ENCODE measurements around the gene MYO18B. TPM values are rescaled to one million over a fixed set of nuclear protein-coding genes. Genes with fewer than 3 reads are reported as not detected.

The MYO18B gene
- total RNA-seq, 2 experiments from 2014 or later: 1.2 TPM

GRCh38 chr22:26035523-26035922, 293.5 kb downstream of the MYO18B start:
- ChIA-PET CTCF (no interaction called here), POLR2A (no interaction called here)
- H3K4me1 Mint-ChIP-seq (ENCODE audit: low read depth): no peaks in the 10 kb centered on the region
- H3K36me3 Mint-ChIP-seq (ENCODE audit: low read depth): no peaks in the 10 kb centered on the region
- DNase-seq (no peak), ATAC-seq (no peak)
- H3K4me3 Mint-ChIP-seq: no peak overlapping the region
- H3K27ac Mint-ChIP-seq: no peak overlapping the region
- no peaks in the 10 kb centered on the region for H3K9me3 Mint-ChIP-seq (ENCODE audit: insufficient read depth)
- no peaks in the 10 kb centered on the region for H3K27me3 Mint-ChIP-seq (ENCODE audit: low read depth)

GRCh38 chr22:26038365-26038764, 296.4 kb downstream of the MYO18B start:
- Mint-ChIP-seq H3K27ac (no peak overlapping the region), H3K9me3 (ENCODE audit: insufficient read depth) (no peaks in the 10 kb centered on the region), H3K27me3 (ENCODE audit: low read depth) (no peaks in the 10 kb centered on the region), H3K4me1 (ENCODE audit: low read depth) (no peaks in the 10 kb centered on the region), H3K36me3 (ENCODE audit: low read depth) (no peaks in the 10 kb centered on the region), H3K4me3 (no peak overlapping the region)
- no peak for ATAC-seq
- CTCF ChIA-PET: no interaction called here
- POLR2A ChIA-PET: no interaction called here
- DNase-seq: no peak

GRCh38 chr22:26041931-26042330, 299.9 kb downstream of the MYO18B start:
- CTCF ChIA-PET: no interaction called here
- Mint-ChIP-seq H3K4me3 (no peak overlapping the region), H3K36me3 (ENCODE audit: low read depth) (no peaks in the 10 kb centered on the region), H3K9me3 (ENCODE audit: insufficient read depth) (no peaks in the 10 kb centered on the region), H3K4me1 (ENCODE audit: low read depth) (no peaks in the 10 kb centered on the region), H3K27me3 (ENCODE audit: low read depth) (no peaks in the 10 kb centered on the region), H3K27ac (no peak overlapping the region)
- POLR2A ChIA-PET: no interaction called here
- DNase-seq (no peak), ATAC-seq (no peak)

GRCh38 chr22:26043031-26043430, 301.0 kb downstream of the MYO18B start:
- DNase-seq: no peak
- CTCF ChIA-PET: no interaction called here
- no peak for ATAC-seq
- Mint-ChIP-seq H3K4me3 (no peak overlapping the region), H3K27ac (no peak overlapping the region), H3K36me3 (ENCODE audit: low read depth) (no peaks in the 10 kb centered on the region), H3K4me1 (ENCODE audit: low read depth) (no peaks in the 10 kb centered on the region), H3K9me3 (ENCODE audit: insufficient read depth) (no peaks in the 10 kb centered on the region), H3K27me3 (ENCODE audit: low read depth) (peaks cover 4% of the 10 kb centered on the region)
- POLR2A ChIA-PET: no interaction called here

- no peaks in the 10 kb centered on the region for H3K9me3 Mint-ChIP-seq (ENCODE audit: insufficient read depth)
- ChIA-PET POLR2A (no interaction called here), CTCF (no interaction called here)
Observed at GRCh38 chr22:26045051-26045450, 303.1 kb downstream of the MYO18B start.

GRCh38 chr22:26045860-26046259, 303.9 kb downstream of the MYO18B start:
- Mint-ChIP-seq H3K4me3 (no peak overlapping the region), H3K4me1 (ENCODE audit: low read depth) (no peaks in the 10 kb centered on the region), H3K27me3 (ENCODE audit: low read depth) (peaks cover 10% of the 10 kb centered on the region), H3K36me3 (ENCODE audit: low read depth) (no peaks in the 10 kb centered on the region), H3K27ac (no peak overlapping the region), H3K9me3 (ENCODE audit: insufficient read depth) (no peaks in the 10 kb centered on the region)
- POLR2A ChIA-PET: no interaction called here
- CTCF ChIA-PET: no interaction called here
- DNase-seq: no peak
- ATAC-seq: no peak

More at GRCh38 chr22:26045051-26045450, 303.1 kb downstream of the MYO18B start:
- ATAC-seq: no peak
- H3K4me3 Mint-ChIP-seq: no peak overlapping the region
- H3K36me3 Mint-ChIP-seq (ENCODE audit: low read depth): no peaks in the 10 kb centered on the region
- peaks cover 9% of the 10 kb centered on the region for H3K27me3 Mint-ChIP-seq (ENCODE audit: low read depth)
- H3K4me1 Mint-ChIP-seq (ENCODE audit: low read depth): no peaks in the 10 kb centered on the region
- no peak overlapping the region for H3K27ac Mint-ChIP-seq
- no peak for DNase-seq

- Mint-ChIP-seq H3K36me3 (ENCODE audit: low read depth) (no peaks in the 10 kb centered on the region), H3K27ac (no peak overlapping the region), H3K27me3 (ENCODE audit: low read depth) (peaks cover 10% of the 10 kb centered on the region), H3K4me3 (no peak overlapping the region), H3K9me3 (ENCODE audit: insufficient read depth) (no peaks in the 10 kb centered on the region), H3K4me1 (ENCODE audit: low read depth) (no peaks in the 10 kb centered on the region)
- ATAC-seq (no peak), DNase-seq (no peak)
- ChIA-PET POLR2A (no interaction called here), CTCF (no interaction called here)
Observed at GRCh38 chr22:26047516-26047915, 305.5 kb downstream of the MYO18B start.

GRCh38 chr22:26047920-26048319, 305.9 kb downstream of the MYO18B start:
- no peaks in the 10 kb centered on the region for H3K9me3 Mint-ChIP-seq (ENCODE audit: insufficient read depth)

GRCh38 chr22:26050079-26050478, 308.1 kb downstream of the MYO18B start:
- no peaks in the 10 kb centered on the region for H3K9me3 Mint-ChIP-seq (ENCODE audit: insufficient read depth)
- CTCF ChIA-PET: no interaction called here
- no peak overlapping the region for H3K27ac Mint-ChIP-seq
- DNase-seq: no peak
- H3K4me3 Mint-ChIP-seq: no peak overlapping the region
- no peak for ATAC-seq
- POLR2A ChIA-PET: no interaction called here
- no peaks in the 10 kb centered on the region for H3K4me1 Mint-ChIP-seq (ENCODE audit: low read depth)
- no peaks in the 10 kb centered on the region for H3K36me3 Mint-ChIP-seq (ENCODE audit: low read depth)
- H3K27me3 Mint-ChIP-seq (ENCODE audit: low read depth): peaks cover 10% of the 10 kb centered on the region

More at GRCh38 chr22:26047920-26048319, 305.9 kb downstream of the MYO18B start:
- no peak for DNase-seq
- ChIA-PET POLR2A (no interaction called here), CTCF (no interaction called here)
- no peak for ATAC-seq
- Mint-ChIP-seq H3K27ac (no peak overlapping the region), H3K4me1 (ENCODE audit: low read depth) (no peaks in the 10 kb centered on the region), H3K4me3 (no peak overlapping the region), H3K36me3 (ENCODE audit: low read depth) (no peaks in the 10 kb centered on the region), H3K27me3 (ENCODE audit: low read depth) (peaks cover 10% of the 10 kb centered on the region)

- POLR2A ChIA-PET: no interaction called here
- CTCF ChIA-PET: no interaction called here
- DNase-seq: no peak
- Mint-ChIP-seq H3K4me1 (ENCODE audit: low read depth) (no peaks in the 10 kb centered on the region), H3K27me3 (ENCODE audit: low read depth) (peaks cover 12% of the 10 kb centered on the region), H3K4me3 (no peak overlapping the region), H3K27ac (no peak overlapping the region), H3K9me3 (ENCODE audit: insufficient read depth) (no peaks in the 10 kb centered on the region), H3K36me3 (ENCODE audit: low read depth) (no peaks in the 10 kb centered on the region)
- no peak for ATAC-seq
Observed at GRCh38 chr22:26053737-26054316, 311.8 kb downstream of the MYO18B start.

- ChIA-PET POLR2A (no interaction called here), CTCF (no interaction called here)
- H3K4me1 Mint-ChIP-seq (ENCODE audit: low read depth): no peaks in the 10 kb centered on the region
Observed at GRCh38 chr22:26054841-26055605, 313.0 kb downstream of the MYO18B start.

GRCh38 chr22:26055693-26056092, 313.7 kb downstream of the MYO18B start:
- CTCF ChIA-PET: no interaction called here
- POLR2A ChIA-PET: no interaction called here
- Mint-ChIP-seq H3K27ac (no peak overlapping the region), H3K4me3 (no peak overlapping the region), H3K27me3 (ENCODE audit: low read depth) (peaks cover 6% of the 10 kb centered on the region), H3K36me3 (ENCODE audit: low read depth) (no peaks in the 10 kb centered on the region), H3K4me1 (ENCODE audit: low read depth) (no peaks in the 10 kb centered on the region), H3K9me3 (ENCODE audit: insufficient read depth) (no peaks in the 10 kb centered on the region)
- ATAC-seq: no peak
- no peak for DNase-seq

More at GRCh38 chr22:26054841-26055605, 313.0 kb downstream of the MYO18B start:
- H3K36me3 Mint-ChIP-seq (ENCODE audit: low read depth): no peaks in the 10 kb centered on the region
- no peak for DNase-seq
- no peak overlapping the region for H3K27ac Mint-ChIP-seq
- H3K4me3 Mint-ChIP-seq: no peak overlapping the region
- no peaks in the 10 kb centered on the region for H3K9me3 Mint-ChIP-seq (ENCODE audit: insufficient read depth)
- peaks cover 7% of the 10 kb centered on the region for H3K27me3 Mint-ChIP-seq (ENCODE audit: low read depth)
- no peak for ATAC-seq
